HG02610 (cell line): ENCODE results near the gene EPS8L2.

Experiments used
- ATAC-seq: cut with Tn5 transposase; IDR thresholded peaks from one replicate; pipeline ENCODE4 v1.9.1; 2021; ENCODE audit warnings: mild to moderate bottlenecking, moderate library complexity; ENCODE audit not compliant: unreplicated experiment

EPS8L2 gene

GRCh38 chr11:703506-703905, 2.5 kb upstream of the EPS8L2 start:
- ATAC-seq, result no peak

- ATAC-seq, result no peak
Observed at GRCh38 chr11:704228-704674, 1.8 kb upstream of the EPS8L2 start.

- no peak for ATAC-seq
Observed at GRCh38 chr11:704781-705645, 1.0 kb upstream of the EPS8L2 start.

GRCh38 chr11:706439-706956, 467 bp downstream of the EPS8L2 start:
- no peak for ATAC-seq

GRCh38 chr11:706957-707816, 1.2 kb downstream of the EPS8L2 start:
- no peak for ATAC-seq

DNA sequence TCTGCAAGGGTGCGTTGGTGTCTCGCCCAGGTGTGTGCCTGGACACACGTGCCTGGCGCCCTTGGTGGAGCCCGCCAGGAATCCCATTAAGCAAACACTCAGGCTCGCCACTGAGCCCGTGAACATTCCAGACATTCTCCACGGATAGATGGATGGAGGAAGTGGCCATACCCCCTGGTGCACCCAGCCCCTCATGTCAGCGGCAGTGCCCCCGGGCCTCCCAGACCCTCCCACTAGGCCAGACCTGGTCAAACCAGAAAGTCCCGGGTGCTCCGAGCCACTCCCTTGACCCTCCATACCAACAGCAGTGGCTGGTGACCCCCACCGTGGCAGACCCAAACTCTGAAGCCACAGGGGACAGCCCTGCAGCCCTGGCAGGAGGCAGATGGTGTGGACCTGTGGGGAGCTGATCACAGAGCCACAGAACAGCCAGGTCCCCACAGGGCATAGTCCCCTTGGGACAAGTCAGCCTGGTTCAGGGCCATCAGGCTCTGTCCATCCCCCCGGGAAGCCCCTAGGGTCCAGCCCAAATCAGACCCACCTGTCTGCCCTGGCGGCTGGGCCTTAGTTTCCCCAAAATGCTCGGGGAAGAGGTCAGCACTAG, 1.9 kb downstream of the EPS8L2 start:
- no peak for ATAC-seq

- no peak for ATAC-seq
Observed at GRCh38 chr11:708511-708910, 2.5 kb downstream of the EPS8L2 start.

GRCh38 chr11:709109-709997, 3.3 kb downstream of the EPS8L2 start:
- ATAC-seq, result no peak

GRCh38 chr11:714436-714835, 8.4 kb downstream of the EPS8L2 start:
- no peak for ATAC-seq

DNA sequence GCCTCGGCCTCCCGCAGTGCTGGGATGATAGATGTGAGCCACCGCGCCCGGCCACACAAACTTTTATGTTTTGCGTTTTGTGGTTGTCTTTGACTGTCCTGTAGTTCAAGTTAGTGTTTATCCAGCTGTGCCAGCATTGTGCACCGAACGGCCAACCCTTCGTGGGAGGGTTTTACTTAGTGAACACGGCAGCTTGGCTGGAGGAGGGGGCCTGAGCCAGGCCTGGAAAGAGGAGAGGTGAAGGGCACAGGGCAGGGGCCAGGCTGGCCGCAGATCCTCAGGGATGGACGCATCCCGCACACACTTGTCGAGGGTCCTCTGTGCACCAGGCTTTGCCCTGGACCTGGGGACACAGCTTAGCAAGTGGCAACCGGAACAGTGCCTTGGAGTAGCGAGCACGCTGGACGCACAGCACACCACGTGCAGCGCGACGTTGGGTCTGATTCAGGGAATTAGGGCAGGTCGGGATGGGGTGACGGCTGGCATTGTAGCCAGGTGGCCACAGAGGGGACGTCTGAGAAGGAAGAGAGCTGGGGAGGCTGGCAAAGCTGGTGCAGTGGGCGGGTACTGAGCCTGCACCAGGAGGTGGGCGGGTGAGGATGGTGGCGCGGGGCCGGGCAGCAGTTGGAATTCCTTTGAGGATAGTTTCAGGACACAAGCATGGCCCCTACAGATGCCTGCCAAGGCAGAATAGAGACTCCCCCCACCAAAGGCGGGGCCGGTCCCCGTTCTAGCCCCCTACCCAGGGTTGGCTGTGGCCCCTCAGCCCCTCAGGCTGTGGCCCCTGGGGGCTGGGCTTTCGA, 13.4 kb downstream of the EPS8L2 start:
- ATAC-seq, result no peak

DNA sequence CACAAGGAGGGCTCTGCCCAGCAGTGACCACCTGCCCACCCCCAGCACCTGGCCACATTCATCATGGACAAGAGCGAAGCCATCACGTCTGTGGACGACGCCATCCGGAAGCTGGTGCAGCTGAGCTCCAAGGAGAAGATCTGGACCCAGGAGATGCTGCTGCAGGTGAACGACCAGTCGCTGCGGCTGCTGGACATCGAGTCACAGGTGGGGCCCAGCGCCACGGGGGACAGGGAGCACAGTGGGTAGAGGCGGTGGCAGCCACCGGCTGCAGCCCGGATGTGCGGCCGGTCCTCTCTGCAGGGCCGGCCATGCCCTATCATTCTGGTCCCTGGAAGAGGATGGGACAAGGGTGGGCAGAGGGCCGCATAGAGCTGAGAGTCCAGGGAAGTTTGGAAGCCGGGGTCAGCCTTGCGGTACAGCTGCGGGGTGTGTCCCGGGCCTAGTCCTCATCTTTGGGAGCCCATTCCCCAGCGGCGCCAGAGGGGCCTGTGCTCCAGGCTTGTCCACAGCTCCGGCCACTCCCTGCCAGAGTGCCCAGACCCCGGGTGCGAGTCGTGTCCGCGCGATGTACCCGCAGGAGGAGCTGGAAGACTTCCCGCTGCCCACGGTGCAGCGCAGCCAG, 14.1 kb downstream of the EPS8L2 start:
- no peak for ATAC-seq

- no peak for ATAC-seq
Observed at GRCh38 chr11:720642-721246, 14.7 kb downstream of the EPS8L2 start.

DNA sequence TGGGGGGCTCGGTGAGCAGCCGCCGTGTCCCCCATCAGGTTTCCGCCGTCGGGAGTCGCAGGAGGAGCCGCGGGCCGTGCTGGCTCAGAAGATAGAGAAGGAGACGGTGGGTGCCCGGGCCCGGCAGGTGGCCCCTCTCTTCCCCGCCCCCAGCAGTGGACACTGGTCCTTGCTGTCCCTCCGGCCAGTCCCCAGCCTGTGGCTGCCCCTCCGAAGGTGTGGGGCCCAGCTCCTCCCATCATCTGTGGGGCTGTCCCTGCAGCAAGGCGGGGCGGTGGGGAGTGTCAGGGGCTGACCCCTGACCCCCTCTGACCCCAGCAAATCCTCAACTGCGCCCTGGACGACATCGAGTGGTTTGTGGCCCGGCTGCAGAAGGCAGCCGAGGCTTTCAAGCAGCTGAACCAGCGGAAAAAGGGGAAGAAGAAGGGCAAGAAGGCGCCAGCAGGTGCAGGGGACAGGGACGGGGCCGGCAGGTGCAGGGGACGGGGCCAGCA, 15.3 kb downstream of the EPS8L2 start:
- no peak for ATAC-seq

DNA sequence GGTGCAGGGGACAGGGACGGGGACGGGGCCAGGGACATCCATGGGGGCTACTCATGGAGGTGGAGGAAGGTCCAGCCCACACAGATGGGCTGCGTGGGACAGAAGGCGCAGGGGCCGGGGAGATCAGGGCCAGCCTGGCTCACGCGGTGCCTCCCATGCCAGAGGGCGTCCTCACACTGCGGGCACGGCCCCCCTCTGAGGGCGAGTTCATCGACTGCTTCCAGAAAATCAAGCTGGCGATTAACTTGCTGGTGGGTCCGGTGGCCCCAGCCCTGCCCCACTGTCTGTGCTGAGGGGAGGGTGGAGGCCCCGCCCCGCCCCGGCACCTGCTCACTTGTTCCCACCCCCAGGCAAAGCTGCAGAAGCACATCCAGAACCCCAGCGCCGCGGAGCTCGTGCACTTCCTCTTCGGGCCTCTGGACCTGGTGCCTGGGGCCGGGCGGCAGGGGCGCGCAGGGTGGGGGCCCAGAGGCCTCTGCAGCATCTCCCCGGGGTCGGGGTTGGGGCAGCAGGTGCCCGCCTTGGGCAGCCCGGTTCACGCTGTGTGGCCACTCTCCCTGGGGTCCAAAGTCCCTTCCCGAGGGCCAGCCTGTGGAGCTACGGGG, 15.8 kb downstream of the EPS8L2 start:
- ATAC-seq, result no peak

- ATAC-seq, result no peak
Observed at GRCh38 chr11:722346-722811, 16.3 kb downstream of the EPS8L2 start.

DNA sequence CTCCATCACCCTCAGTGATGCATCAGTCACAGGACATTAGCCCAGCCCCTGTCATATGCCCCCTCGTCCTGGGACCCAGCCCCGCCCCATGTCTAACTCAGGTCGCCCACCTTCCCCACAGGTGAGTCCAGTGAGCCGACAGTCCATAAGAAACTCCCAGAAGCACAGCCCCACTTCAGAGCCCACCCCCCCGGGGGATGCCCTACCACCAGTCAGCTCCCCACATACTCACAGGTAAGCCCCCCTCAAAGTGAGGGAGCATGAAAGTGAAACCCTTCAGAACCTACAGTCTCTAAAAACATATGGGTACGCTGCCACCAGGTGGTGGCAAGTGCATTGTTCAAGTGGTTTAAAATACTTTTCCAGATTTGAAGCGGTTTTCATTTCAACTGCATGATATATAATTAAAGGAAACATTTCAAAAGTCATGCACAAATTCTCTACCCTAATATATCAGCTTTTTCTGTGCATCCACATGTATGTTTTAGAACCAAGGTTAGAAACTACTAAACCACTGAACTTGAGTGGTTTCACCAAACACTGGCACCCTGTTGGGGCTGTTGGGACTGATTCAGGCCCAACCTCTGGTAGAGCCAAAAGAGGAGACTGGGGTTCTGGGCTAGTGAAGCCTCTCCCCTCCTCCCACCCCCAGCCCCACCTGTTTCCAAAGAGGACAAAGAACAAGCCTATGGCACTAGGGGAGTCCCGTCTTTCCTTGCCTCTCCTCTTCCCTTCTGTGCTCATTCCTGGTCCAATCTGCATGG, 17.3 kb downstream of the EPS8L2 start:
- no peak for ATAC-seq
